ENCODE measurements around the gene KIF5C.

KIF5C gene

DNA sequence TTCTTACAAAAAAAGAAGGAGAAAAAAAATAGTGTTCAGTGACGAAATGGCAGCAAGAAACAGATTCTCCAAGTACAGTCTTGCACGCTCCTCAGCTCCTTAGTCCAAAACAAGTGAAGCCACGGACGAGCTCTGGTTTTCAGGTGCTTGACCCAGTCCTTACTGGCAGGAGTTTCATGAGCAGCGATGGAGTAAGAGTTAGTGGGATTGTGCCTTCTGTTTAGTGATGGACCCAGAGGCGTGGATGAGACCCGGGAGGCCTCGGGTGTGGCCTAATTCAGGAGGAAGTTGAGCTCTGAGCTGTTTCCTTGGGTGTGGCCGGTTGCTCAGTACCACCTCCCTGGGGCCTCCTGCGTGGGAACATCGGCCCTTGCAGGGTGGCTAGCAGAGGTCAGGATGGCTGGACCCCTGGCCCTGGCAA is 52.0 kb downstream of the KIF5C start:
- peak; percentile 52 for DNase-seq

DNA sequence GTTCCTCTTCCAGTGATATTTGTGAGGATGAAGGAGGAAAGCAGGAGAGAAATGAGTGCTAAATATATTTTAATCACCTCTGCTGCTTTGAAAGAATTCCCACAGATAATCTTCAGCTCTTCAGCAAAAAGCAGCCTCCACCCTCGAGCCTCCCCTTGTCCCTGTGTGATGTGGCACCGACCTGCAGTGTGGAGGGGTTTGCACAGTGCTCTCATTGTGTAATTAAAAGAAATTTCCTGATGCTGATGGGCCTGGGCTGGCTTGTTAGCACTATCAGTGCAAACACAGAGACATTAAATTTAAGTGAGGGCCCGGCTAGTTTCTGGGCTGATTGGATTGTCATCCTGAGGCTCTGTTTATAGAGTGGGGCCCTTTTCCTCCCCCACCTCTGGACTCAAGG is 53.4 kb downstream of the KIF5C start:
- no peak for DNase-seq

DNA sequence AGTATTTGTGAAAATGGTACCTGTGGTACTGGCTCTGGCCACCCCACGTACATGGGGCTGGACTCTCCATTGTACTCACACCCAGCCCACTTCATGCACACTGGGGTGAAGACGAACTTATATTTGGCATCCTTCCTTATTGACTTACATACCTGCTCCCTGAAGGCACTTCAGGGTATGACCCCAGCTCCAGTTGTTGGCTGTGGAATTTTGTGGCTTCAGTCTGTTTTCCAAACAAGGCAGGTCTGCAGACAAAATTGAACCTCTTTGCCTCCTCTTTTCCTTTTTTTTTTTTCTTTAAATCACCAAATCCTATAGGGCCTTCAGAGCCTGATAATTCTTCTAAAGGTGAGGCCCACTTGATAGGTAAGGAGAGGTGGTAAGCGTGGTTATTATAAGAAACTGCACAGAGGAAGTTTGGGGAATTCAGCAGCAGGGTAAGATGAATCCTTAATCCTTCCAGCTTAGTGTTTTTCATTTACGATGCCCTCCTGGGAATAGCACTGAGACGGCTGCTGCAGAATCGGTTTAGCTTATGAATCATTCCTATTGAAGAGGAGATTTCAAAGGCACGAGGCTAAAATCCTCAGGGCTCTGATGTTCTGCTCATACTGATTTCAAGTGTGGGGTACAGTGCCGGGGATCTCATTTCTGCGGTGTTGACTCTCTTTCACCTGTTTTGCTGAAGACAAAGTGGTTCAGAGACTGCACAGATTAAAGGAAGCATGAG is 55.2 kb downstream of the KIF5C start:
- no peak for DNase-seq

DNA sequence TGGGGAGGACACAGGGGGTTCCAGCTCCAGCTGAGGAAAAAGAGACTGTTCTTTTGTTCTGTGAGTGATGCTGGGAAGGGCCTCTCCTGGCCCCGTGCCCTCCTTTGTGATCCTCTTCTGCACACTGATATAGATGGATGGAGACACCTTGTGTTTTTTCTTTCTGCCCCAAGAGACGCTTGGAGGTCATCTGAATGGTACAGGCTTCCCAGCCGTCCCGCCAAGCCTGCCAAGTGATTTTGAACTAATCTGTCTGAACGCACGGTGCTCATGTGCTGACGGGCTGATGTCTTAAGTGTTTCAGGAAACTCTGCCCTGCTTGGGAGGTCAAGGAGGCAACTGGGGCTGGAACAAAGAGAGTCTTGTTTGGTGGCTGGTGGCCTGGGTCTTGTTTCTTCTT is 57.5 kb downstream of the KIF5C start:
- DNase-seq, result no peak

DNA sequence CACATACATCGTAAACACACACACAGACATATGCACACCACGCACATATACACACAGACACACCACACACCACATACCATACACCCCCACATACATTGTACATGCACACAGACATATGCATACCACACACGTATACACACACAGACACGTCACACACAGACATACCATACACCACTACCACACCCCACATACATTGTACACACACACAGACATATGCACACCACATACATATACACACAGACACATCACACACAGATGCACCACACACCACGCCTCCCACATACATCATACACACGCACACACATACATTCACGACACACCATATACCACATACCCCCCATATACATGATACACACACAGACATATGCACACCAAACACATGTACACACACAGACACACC is 58.4 kb downstream of the KIF5C start:
- no peak for DNase-seq

DNA sequence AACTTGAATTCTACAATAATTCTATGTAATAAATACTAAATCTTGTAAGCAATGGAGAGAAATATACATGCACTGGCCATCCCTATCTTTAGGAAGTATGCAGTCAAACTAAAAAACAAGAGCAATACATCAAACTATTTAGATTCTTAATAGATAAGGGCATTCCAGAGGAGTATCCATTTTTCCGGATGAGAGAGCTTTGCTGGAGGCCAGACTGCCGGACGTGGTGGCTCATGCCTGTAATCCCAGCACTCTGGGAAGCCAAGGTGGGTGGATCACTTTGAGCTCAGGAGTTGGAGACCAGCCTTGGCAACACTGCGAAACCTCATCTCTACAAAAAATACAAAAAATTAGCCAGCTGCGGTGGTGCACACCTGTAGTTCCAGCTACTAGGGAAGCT is 60.8 kb downstream of the KIF5C start:
- no peak for DNase-seq

DNA sequence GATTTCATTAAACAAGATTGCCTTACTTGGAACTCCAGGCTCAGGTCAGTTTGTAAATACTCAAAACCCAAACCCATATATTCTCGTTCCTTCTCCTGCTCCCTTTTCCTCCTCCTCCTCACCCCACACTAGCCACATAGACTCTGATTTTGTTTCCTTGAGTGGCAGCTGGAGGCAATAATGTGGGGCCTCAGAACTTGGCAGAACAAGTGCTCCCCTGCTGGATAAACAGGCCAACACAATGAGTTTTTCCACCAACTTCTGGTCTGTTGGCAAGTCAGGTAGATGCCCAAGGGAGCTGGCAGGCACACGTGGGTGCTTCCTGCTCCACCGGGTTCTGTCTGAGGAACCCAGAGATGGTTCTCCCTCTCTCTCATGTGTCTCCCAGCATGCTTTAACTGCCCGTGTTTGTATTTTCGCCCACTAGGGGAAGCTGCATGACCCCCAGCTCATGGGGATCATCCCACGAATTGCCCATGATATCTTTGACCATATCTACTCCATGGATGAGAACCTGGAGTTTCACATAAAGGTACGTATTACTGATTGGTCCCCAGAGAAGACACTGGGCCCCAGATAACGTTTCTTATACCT is 61.9 kb downstream of the KIF5C start:
- DNase-seq, result no peak

DNA sequence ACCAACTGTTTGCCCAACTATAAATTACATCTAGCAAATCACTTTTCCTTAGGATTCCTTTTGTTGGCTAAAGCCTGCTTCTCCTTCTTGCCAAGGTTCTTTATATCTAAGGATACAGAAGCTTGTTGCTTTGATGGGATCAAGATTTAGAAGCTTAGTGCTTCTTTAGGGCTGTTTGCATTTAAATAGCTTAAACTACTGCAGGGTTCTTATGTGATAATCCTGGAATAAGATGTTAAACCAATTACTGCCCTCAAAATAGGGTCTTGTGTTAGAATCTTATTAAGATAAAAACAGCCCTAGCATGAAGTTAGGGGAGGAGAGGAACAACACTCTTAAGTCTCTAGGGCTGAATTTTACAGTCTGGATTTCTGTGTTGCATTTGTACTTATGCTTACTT is 64.2 kb downstream of the KIF5C start:
- no peak for DNase-seq

DNA sequence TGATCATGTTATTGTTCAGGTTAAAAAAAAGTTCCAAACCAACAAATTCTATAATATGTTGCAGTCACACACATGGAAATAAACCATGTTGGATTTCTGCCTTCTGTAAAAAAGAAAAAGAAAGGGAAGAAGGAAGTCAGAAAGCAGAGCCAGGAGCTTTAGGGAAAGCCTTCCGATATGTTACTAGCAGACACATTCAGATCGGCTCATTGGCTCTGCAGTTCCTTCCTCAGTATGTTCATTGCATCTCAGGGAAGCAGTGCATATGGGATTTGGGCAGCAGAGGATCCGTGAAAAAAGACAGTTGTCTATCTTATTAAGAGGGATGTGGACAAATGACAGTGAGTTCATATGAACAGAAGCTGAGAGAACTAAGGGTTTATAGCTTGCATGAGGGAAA is 68.1 kb downstream of the KIF5C start:
- DNase-seq, result no peak

DNA sequence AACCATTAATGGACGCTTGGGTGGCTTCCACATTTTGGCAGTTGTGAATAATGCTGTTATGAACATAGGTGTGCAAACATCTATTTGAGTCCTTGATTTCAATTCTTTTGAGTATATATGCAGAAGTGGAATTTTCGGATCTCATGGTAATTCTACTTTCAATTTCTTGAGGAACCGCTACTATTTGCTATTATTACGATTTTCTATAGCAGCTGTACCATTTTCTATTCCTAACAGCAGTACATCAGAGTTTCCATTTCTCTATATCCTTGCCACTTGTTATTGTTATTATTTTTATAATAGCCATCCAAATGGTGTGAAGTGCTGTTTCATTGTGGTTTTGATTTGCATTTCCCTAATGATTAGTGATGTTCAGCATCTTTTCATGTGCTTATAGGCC is 69.5 kb downstream of the KIF5C start:
- no peak for DNase-seq

DNA sequence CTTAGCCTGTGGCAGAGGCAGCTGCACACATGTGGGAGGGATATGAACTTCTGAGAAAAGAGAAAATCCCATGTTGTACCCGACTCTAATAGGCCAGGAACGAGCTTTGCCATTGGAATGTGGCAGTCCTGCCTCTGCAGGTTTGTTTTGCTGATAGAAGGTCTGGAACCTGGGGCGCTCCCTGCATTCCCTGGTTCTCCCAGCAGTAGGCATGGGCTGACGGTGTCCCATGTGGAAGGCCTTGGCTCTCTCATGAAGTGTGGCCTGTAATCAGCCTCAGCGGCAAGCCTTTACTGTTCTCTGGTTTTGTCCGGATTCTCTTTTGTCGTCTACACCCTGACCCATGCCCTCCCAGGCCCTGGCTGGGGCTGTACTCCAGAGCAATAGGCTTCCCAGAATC is 72.3 kb downstream of the KIF5C start:
- no peak for DNase-seq

DNA sequence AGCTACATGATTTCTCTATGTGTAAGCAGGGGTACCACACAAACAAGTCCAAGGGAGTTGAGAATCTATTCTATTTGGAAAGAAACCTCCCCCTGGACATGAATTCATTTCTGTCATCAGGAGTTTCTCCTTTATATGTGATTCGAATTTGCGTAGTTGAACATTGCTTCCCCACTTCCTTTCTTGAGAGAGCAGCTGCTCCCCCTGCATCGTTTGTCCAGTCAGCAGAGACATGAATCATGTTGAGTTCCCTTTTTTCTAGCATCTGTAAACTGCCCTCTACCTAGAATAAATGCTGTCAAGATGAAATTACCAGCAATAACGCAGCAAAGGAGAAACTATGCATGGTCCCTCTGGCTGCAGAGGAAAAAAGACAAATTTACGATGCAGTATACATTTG is 73.8 kb downstream of the KIF5C start:
- DNase-seq, result no peak

DNA sequence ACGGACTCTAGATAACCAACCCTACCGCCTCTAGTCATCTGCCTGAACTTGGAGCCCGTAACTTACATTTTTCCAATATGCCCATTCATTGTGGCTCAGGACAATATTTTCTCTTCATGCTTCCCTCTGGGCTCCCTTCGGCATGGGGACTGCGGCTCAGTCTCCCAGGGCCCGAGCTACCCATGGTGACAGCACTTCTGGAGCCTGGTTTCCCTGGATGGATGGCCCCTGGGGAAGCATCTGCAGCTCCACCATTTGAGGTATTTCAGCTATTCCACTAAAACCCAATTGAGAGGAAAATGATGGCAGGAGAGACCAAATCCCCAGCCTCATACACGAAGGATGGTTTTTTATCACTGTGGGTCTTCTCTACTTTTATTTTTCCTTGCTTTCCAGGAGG is 74.3 kb downstream of the KIF5C start:
- DNase-seq, result no peak

DNA sequence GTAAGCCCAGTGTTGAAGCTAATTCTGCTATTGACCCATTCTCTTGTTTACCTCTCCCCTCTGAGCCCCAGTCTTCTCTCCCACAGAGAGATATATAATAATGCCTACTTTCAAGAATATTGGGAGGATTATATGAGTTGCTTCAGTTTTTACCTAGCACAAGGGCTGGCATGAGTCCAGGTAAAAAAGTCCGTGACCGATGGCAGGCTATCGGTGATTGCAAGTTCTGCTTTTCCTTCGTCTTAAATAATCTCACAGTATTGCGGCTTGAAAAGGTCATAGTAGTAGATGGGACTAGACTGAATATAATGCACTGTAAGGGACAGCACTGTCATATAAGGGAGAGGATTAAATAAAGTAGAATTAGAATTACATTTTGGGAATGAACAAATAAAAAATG is 77.6 kb downstream of the KIF5C start:
- DNase-seq, result no peak

DNA sequence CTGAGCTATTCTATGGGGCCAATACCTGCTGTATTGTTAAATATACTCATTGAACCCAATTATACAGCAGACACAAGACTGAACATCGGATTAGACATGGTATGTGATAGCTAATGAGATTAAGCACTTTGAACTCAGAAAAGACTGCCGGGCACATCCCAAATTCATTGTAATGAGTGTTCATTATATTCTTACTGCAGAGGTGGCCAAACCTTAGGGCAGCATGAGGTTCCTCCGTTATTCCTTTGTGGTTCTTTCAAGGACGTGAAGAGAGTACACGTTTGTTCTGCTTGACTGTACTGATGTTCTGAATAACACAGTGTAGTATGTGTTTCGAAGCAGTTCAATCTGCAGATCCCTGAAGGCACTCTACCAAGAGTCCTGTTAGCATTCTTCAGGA is 78.4 kb downstream of the KIF5C start:
- no peak for DNase-seq

DNA sequence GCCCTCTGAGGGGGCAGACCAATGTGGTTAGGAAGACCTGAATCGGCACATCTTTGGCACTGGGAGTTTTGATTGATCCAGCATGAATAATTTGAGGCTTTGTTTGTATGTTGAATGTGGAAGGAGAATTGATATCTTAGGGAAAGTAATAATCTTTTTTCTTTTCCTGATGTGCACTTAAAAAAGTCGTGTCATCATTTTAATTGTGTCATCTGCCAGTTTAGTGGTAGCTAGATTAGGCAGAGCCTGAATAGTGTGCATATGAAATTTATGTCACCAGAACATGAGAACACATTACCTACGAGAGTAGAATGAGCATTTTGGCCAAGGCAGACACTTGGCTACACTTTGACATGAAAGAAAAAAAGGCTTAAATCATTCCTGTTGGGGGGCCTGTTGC is 79.5 kb downstream of the KIF5C start:
- no peak for DNase-seq

DNA sequence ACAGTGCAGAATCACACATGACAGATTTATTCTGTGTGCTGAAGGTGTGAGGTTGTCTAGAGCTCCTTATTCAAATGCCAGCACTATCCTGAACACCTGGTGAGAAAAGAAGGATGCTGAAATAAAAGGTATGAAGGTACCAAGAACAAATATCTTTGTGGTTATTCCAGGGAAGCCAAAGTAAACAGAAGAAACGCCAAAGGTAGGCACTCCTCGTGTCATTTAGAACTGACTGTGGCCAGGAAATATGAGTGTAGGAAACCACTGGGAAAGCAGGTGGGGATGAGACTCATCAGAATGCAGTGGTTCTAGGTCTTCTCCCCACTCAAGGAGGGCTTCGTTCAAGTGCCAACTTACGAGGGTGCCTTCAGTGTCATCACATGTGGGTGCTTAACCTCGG is 80.8 kb downstream of the KIF5C start:
- DNase-seq, result no peak

DNA sequence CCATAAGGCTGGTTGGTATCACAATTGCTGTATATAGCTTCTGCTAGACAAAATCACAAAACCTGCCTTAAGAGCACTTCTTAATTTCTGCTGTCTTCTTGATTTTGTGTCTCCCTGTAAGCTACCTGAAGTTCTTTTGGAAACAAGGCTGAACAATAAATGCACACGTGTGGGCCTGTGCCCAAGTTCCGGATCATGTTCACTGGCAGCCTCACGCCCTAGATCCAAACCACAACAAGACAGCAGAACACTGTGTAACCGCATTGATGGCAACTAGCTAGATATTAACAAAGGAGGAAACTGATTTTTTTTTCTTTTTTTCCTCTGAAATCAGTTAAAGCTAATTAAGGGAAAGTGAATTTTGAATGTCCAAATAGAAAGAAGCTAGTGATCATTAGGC is 82.0 kb downstream of the KIF5C start:
- DNase-seq, result no peak

DNA sequence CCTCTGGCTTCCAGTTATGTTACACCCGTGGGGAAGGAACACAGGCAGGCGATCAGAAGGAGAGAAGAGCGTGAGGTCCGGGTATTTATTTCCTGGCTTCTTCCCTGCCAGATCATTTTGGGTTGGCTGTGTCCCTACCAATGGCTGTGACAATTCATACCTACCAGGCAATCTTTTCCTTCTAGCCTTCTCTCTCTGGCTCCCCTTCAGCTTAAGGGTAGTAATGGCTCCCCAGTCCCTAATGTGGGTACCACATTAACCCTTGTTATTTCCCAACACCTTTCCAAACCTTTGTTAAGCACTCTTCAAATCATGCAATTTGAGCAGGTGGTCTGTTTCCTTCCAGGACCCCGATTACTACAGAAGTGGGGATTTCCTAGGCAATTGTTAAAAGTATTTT is 84.7 kb downstream of the KIF5C start:
- DNase-seq, result no peak

DNA sequence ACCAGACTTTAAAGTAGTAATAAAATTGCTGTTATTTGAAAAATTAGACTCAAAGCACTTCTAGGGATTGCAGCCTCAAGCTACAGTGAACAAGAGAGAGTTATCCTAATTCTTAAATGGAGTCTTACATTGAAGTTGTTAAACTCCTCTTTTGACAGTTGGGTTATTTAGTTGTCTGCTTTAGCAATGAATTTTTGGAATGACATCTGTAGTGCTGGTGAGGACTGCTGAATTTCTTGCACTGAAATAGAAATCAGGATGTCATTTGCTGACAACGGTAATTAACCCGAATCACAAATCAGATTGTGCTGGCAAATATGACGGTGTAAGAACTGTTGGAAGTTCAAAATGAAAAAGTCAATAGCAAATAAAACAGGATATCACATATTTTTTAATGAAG is 85.5 kb downstream of the KIF5C start:
- DNase-seq, result no peak

DNA sequence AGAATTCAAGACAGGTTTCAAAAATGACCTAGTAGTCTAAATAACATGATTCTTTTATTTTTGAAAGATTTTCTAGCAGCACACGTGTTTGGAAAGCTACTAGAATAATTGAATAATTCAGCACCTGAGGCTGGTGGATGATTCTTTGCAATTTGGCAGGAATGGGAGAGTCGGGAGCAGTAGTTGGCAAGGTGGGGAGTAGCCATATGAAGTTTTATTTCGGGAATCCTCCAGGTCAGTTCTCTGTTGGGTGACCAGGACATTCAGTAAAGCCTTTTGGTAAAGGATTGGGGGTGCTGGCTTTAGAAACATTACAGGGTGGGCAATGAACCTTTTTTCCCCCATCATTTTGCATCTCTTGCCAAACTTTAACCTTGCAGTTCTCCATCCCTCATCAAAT is 88.4 kb downstream of the KIF5C start:
- DNase-seq, result no peak

DNA sequence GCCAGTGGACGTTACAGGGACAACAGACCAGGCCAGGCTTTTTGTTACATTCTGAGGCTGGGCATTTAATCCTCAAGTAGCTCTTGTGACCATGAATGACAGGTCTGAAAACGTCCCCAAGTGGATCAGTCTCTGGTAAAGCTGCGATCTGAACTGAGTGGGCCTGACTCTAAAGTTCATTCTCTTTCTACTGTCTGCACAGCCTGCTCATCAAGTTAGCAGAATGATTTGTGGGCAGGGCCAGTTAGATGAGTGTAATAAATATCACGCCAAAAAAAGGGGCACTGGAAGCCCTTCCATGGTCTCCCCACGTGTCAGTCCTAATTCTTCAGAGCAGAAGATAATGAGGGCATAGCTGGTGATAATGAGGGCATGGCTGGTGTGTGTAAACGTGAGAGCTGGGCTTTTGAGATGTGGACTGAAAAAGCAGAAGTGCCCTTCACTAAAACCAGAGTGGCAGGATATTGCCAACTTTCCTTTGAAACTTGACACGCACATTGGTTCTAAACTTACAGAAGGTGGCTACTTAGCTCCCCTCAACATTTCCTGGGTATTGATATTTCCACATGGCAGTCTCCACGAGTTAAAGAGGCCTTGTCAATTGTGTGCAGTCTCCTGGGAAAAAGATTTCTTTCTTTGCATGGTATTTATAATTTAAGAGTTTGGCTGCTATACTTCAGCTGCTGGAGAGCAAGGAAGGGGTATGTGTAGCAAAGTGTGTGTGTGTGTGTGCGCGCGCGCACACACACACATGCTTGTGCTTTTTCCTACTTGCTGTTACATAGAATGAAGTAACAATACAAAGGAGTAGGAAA is 90.8 kb downstream of the KIF5C start:
- DNase-seq, result no peak

DNA sequence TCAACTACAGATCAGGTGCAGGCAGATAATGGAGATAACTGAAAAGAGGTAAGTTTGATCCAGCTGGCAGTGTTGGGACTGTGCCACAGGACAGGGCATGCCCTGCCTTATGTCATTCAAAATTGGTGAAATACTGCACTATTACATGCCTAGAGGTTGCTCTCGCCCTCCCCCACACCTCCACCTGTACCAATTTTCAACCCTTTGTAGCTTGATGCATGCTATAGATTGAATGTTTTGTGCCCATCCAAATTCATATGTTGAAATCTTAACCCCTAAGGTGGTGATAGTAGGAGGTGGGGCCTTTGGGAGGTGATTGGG is 91.4 kb downstream of the KIF5C start:
- DNase-seq, result no peak

DNA sequence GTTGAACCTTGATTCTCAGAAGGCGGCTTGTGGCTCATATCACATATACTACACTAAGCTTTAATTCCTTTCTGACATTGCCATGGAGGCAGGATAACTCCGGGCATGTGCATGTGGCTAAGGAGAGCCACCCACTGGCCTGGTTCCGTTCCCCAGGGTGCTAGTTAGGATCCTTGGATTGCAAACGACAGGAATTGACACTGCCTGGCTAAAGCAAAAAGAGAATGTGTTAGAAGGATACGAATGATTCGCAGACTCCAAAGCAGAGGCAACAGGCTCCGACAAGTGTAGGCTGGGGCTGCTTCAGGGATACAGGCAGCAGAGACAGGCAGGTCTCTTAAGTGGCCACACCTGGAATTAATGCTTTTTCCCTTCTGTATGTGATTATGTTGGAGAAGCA is 92.0 kb downstream of the KIF5C start:
- DNase-seq, result no peak

DNA sequence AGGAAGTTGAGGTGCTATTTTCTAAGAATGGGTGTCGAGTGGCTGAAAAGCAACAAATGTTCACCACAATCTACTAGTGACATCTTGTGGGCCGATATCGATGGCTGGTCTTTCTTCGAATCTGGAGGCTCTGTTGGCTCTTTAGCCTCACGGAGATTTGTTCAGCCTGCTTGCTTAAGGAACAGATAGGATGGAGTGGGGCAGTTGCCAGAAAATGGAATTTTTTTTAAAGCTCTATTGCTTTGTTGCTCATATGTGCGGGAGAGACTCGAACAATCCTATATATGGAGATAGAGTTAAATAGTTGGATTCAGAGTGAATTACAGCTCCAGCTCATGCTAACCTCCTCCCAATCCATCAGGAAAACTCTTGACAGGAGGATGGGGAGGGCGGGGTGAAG is 92.6 kb downstream of the KIF5C start:
- no peak for DNase-seq
